MCF 10A (cell line): ENCODE results near the gene SCRT2. TPM values are rescaled to one million over a fixed set of nuclear protein-coding genes. Genes with fewer than 3 reads are reported as not detected.

Source experiments
- BruUV-seq: library from RNA; stranded (reverse); fragments of 400-500 nt; replicated peaks from 2 replicates; lab custom pipeline; 2021; lab: Mats Ljungman, UMichigan
- CTCF ChIA-PET: fragments of 300-600 bp; sonication (Branson Sonifier 250); formaldehyde crosslinking; extraction: SDS; loops from one replicate; lab custom pipeline; 2021; ENCODE audit warnings: antibody characterized with exemption, inconsistent platforms; lab: Yijun Ruan, JAX
- POLR2A ChIA-PET: fragments of 300-600, 350-650 bp; sonication (Branson Sonifier 250); formaldehyde crosslinking; extraction: SDS; loops from one replicate; lab custom pipeline; 2020; ENCODE audit warnings: antibody characterized with exemption, inconsistent platforms; lab: Yijun Ruan, JAX
- DNase-seq: peaks from one replicate; pipeline ENCODE4 v3.0.0-alpha.2; 2018; ENCODE audit not compliant: unreplicated experiment
- H3K27ac Mint-ChIP-seq: one replicate; pipeline ENCODE4 v1.8.0; 2022; ENCODE audit warnings: mild to moderate bottlenecking, low read depth, mixed read lengths; ENCODE audit not compliant: unreplicated experiment
- H3K27me3 Mint-ChIP-seq: one replicate; pipeline ENCODE4 v1.8.0; 2022; ENCODE audit warnings: mixed read lengths; ENCODE audit not compliant: insufficient read depth, unreplicated experiment
- H3K36me3 Mint-ChIP-seq: one replicate; pipeline ENCODE4 v1.8.0; 2022; ENCODE audit warnings: mild to moderate bottlenecking, moderate library complexity, mixed read lengths; ENCODE audit not compliant: insufficient read depth, unreplicated experiment
- H3K4me1 Mint-ChIP-seq: one replicate; pipeline ENCODE4 v1.8.0; 2022; ENCODE audit warnings: mixed read lengths; ENCODE audit not compliant: insufficient read depth, unreplicated experiment
- H3K4me3 Mint-ChIP-seq: one replicate; pipeline ENCODE4 v1.8.0; 2022; ENCODE audit warnings: mild to moderate bottlenecking, moderate library complexity, mixed read lengths; ENCODE audit not compliant: unreplicated experiment
- H3K9me3 Mint-ChIP-seq: one replicate; pipeline ENCODE4 v1.8.0; 2022; ENCODE audit warnings: mixed read lengths; ENCODE audit not compliant: unreplicated experiment
- CTCF ChIP-seq: fragments of 200-600 bp; IDR thresholded peaks from one replicate; pipeline ENCODE4 v1.8.0; 2022; ENCODE audit warnings: antibody characterized with exemption, mild to moderate bottlenecking; ENCODE audit not compliant: unreplicated experiment
- intact Hi-C: fragments of 100-400 bp; cut with micrococcal nuclease; formaldehyde crosslinking; loops from 2 replicates; pipeline ENCODE4 v1.14.1; 2022
- total RNA-seq: library from RNA; stranded (reverse); gene quantifications from 2 replicates; pipeline ENCODE4 v1.2.3, GENCODE V29; 2022

SCRT2 gene
- total RNA-seq, 1 experiment from 2014 or later = not detected

- Mint-ChIP-seq H3K4me1 (peaks cover 17% of the 10 kb centered on the region), H3K9me3 (no peaks in the 10 kb centered on the region), H3K27ac (no peak overlapping the region), H3K36me3 (no peaks in the 10 kb centered on the region), H3K27me3 (peaks cover 26% of the 10 kb centered on the region), H3K4me3 (no peak overlapping the region)
- intact Hi-C loops = no loop called here
- POLR2A ChIA-PET = interaction anchor here (1.0 to 2.5 kb wide), 2 partner anchors 10 to 123 kb away, joined by 3 to 11 read pairs; partner anchors contain the start of gene SRXN1
- DNase-seq = no peak
- CTCF ChIA-PET = interaction anchor here (0.6 to 0.8 kb wide), 4 partner anchors 18 to 308 kb away, joined by 3 to 4 read pairs (median 4); no protein-coding TSS in a partner anchor
- BruUV-seq = no TSS peak
- TF ChIP-seq CTCF = no peak
These were observed 13.1 kb downstream of the SCRT2 start for GRCh38 chr20:662277-663192.

- intact Hi-C loops = no loop called here
- POLR2A ChIA-PET = interaction anchor here (1.0 to 2.5 kb wide), 2 partner anchors 10 to 26 kb away, joined by 3 to 11 read pairs; partner anchors contain the start of gene SRXN1
- no peak for TF ChIP-seq CTCF
- CTCF ChIA-PET = interaction anchor here (0.7 to 1.7 kb wide), 4 partner anchors 16 to 99 kb away, joined by 4 to 8 read pairs (median 7); no protein-coding TSS in a partner anchor
- H3K4me3 Mint-ChIP-seq = no peak overlapping the region
- no peaks in the 10 kb centered on the region for H3K36me3 Mint-ChIP-seq
- no peaks in the 10 kb centered on the region for H3K9me3 Mint-ChIP-seq
- peaks cover 17% of the 10 kb centered on the region for H3K4me1 Mint-ChIP-seq
- DNase-seq = no peak
- BruUV-seq = no TSS peak
- no peak overlapping the region for H3K27ac Mint-ChIP-seq
- H3K27me3 Mint-ChIP-seq = peaks cover 26% of the 10 kb centered on the region
These were observed 13.9 kb downstream of the SCRT2 start for GRCh38 chr20:661474-662270.

- H3K4me1 Mint-ChIP-seq = peaks cover 17% of the 10 kb centered on the region
- ChIA-PET CTCF (interaction anchor here (0.6 to 1.3 kb wide), 3 partner anchors 8 to 13 kb away, joined by 3 to 4 read pairs (median 4); no protein-coding TSS in a partner anchor), POLR2A (no interaction called here)
- no TSS peak for BruUV-seq
- H3K27ac Mint-ChIP-seq = no peak overlapping the region
- H3K27me3 Mint-ChIP-seq = peaks cover 13% of the 10 kb centered on the region
- intact Hi-C loops = no loop called here
- no peak for TF ChIP-seq CTCF
- no peak for DNase-seq
- no peak overlapping the region for H3K4me3 Mint-ChIP-seq
- no peaks in the 10 kb centered on the region for H3K9me3 Mint-ChIP-seq
- H3K36me3 Mint-ChIP-seq = no peaks in the 10 kb centered on the region
These were observed 16.8 kb downstream of the SCRT2 start for GRCh38 chr20:658731-659291.
